HG02973 (cell line): ENCODE measurements around the gene CWF19L1.
"Not testable (repeated sequence)": the region's sequence is repeated elsewhere in the genome, so short reads cannot be mapped to it uniquely, and the experiment has no call there.

Source experiments
- ATAC-seq: cut with Tn5 transposase; IDR thresholded peaks from one replicate; pipeline ENCODE4 v1.9.1; 2021; ENCODE audit warnings: moderate library complexity; ENCODE audit not compliant: unreplicated experiment

The CWF19L1 gene

DNA sequence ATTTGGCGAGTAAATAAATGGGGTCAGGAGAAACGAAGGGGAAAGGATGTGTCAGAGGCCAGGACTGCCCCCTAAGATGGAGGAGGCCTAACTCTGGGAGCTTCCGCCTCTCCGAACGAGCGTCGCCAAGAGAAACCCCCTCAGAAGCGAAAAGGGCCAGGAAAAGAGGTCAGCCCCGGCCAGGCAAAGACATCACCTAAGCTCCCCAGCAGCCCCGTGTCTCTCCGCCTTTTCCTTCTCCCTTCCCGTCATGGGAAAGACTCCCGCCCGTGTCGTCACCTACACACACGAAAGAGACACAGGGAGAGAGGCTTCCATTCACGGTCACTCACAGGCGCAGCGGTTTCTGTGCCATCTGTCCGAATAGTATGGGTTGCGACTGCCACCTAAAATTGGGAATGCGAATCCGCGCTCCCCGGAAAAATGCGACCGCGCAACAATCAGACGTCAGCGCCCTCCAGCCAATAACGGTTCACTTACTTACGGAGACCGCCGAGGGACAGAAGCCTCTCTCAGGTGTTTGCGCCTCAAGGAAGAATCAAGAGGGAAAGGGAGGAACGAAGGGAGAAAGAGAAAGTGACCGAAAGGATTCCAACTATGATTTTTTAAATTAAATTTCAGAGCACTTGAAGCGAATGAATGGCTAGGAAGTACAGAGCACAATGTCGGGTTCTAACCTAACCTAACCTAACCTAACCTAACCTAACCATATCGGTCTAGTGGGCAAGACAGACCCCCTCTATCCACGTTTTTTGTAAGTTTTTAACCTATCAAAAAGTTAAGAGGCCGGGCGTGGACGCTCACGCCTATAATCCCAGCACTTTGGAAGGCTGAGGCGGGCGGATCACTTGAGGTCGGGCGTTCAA, at the start of gene CWF19L1:
Gene CWF19L1, minus strand, starts transcription at position 400 of the 866 bp plus-strand sequence. Its CDS starts 45 bp downstream, at position 355.
- ATAC-seq: peak; percentile 75

- no peak for ATAC-seq
Observed at GRCh38 chr10:100315615-100316014, 48.2 kb upstream of the CWF19L1 start.

DNA sequence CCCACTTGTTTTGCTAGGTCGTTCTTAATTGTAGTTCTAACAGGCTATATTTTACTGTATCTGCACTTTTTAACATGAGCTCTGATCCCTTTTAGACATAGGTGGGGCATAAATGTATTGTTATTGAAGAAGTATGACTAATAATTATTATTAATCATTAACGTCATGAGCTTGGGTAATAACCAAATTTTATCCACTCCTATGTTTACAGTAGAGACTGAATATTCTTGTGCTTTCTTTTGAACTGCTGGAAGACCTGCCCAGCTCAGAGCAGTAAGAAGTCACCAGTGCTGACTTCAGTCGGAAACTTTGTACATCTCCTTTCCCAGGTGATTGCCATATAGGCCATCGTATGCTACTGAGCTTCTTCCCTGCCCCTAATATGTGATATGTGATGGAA, 43.9 kb upstream of the CWF19L1 start:
- ATAC-seq: no peak

GRCh38 chr10:100307684-100308083, 40.2 kb upstream of the CWF19L1 start:
- no peak for ATAC-seq

- no peak for ATAC-seq
Observed at GRCh38 chr10:100306861-100307260, 39.4 kb upstream of the CWF19L1 start.

DNA sequence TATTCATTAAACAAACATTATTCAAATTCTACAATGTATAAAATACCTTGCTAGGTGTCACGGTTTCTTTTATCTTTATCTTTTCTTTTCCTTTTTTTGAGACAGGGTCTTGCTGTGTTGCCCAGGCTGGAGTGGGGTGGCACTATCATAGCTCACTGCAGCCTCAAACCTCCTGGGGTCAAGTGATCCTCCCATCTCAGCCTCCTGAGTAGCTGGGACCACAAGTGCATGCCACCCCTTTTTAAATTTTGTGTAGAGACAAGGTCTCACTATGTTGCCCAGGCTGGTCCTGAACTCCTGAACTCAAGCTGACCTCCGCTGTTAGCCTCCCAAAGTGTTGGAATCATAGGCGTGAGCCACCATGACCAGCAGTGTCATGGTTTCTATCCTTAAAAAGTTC, 37.0 kb upstream of the CWF19L1 start:
- no peak for ATAC-seq

DNA sequence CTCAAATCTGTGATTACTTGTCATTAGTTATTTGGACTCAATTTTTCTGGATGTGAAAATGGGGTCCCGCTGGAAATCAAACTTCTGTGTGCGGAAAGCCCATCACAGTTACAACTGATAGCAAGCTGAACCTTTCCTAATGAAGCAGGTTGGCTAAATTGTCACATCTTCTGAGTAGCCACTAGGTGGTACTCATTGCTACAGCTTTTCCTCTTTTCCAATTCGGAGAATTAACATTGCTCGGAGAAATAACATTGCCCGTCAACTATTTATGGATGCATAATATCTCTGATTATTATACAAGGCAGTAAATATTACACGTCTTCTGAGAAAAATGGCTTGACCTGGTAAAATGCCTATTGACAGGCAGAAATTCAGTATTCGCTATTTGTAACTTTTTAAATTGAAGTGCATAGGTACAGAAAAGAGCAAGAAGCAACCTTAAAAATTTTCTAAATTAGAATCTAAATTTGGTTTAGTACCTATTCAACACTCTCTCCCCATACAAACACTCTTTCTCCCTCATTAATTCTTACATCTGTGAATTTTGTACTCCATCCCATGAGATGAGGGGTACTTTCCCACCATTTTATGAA, 36.4 kb upstream of the CWF19L1 start:
- ATAC-seq: no peak

DNA sequence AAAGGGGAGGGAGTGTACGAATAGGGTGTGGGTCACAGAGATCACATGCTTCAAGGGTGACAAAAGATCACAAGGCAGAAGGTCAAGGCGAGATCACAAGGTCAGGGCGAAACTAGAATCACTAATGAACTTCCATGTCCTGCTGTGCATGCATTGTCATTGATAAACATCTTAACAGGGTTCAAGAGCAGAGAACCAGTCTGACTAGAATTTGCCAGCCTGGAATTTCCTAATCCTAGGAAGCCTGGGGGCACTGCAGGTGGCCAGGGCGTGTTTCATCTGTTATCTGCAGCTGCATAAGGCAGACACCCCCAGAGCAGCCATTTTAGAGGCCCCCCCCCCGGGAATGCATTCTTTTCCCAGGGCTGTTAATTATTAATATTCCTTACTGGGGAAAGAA, 33.7 kb upstream of the CWF19L1 start:
- not testable (repeated sequence) for ATAC-seq

GRCh38 chr10:100297242-100297641, 29.8 kb upstream of the CWF19L1 start:
- no peak for ATAC-seq

DNA sequence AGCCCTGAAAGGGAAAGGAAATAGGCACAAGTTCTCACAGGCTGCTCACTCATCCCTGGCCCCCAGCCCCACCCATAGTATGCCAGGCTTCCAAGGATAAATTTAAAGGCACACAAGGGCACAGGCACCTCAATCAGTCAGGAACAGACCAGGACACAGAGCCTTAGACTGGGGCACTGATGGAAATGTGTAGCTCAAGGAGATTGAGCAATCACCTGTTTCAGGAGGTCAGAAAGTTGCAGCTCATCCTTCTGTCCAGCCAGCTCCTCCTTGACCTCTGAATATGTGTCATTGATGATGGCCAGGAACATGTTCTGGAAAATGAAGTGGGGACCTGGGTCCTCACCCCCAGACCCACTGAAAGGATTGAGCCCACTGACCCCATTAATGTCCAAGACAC, 25.6 kb upstream of the CWF19L1 start:
- ATAC-seq: no peak

GRCh38 chr10:100292300-100292699, 24.9 kb upstream of the CWF19L1 start:
- ATAC-seq: not testable (repeated sequence)

- no peak for ATAC-seq
Observed at GRCh38 chr10:100291356-100291755, 23.9 kb upstream of the CWF19L1 start.

GRCh38 chr10:100289641-100290040, 22.2 kb upstream of the CWF19L1 start:
- ATAC-seq: no peak

DNA sequence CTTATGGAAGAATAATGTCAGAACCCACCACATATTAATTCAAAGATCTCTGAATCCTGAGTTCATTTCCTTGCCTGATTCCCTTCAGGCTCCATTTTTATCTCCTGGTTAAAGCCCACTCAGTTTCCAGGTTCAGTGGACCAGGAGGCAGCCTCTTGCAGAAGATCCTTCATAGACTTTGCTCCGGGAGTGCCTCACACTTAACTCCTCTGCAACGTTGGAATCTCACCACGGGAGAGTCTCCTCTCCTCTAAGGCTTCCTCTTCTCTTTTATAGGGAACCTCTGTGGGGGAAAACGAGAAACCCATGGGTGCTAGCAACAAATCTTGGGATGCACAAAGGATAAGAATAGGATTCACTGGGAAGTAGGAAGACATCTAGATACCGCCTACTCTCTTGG, 20.8 kb upstream of the CWF19L1 start:
- no peak for ATAC-seq

DNA sequence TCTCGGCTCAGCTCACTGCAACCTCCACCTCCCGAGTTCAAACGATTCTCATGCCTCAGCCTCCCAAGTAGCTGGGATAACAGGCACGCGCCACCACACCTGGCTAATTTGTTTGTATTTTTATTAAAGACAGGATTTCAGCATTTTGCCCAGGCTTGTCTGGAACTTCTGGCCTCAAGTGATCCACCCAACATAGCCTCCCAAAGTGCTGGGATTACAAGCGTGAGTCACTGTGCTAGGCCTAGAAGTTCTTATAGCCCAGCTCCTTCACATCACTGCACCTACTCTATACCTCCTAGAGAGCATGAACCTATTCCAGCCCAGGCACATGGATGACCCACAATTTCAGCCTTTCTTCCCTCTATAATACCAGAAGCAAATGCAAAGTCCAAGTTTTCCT, 20.3 kb upstream of the CWF19L1 start:
- no peak for ATAC-seq

- peak; percentile 75 for ATAC-seq
Observed at GRCh38 chr10:100286051-100287033, 18.9 kb upstream of the CWF19L1 start, which contains the start of gene BLOC1S2. Gene BLOC1S2, minus strand, starts transcription at chr10:100286680. Its CDS starts 21 bp downstream, at chr10:100286659.

GRCh38 chr10:100285326-100285725, 17.9 kb upstream of the CWF19L1 start:
- not testable (repeated sequence) for ATAC-seq

DNA sequence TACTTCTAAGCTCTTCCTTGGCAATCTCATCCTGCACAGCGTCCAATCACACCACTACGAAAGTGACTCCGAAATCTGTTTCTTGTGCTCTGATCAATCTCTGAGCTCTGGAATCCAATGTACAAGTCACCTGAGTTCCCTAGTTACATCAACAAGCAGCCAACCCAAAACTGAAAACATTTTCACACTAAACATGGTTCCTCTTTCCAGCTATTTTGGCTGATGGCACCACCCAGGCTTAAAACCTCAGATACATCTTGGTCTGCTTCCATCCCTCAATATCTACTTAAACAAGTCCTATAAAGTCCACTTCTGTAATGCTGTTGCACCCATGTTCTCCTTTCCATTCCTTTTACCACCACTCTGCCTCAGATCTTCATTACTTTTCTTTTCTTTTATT, 15.5 kb upstream of the CWF19L1 start:
- ATAC-seq: no peak

DNA sequence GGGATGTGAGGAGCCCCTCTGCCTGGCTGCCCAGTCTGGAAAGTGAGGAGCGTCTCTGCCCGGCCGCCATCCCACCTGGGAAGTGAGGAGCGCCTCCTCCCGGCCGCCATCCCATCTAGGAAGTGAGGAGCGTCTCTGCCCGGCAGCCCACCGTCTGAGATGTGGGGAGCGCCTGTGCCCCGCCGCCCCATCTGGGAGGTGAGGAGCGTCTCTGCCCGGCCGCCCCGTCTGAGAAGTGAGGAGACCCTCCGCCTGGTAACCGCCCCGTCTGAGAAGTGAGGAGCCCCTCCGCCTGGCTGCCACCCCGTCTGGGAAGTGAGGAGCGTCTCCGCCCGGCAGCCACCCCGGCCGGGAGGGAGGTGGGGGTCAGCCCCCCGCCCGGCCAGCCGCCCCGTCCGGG, 9.5 kb upstream of the CWF19L1 start:
- not testable (repeated sequence) for ATAC-seq

DNA sequence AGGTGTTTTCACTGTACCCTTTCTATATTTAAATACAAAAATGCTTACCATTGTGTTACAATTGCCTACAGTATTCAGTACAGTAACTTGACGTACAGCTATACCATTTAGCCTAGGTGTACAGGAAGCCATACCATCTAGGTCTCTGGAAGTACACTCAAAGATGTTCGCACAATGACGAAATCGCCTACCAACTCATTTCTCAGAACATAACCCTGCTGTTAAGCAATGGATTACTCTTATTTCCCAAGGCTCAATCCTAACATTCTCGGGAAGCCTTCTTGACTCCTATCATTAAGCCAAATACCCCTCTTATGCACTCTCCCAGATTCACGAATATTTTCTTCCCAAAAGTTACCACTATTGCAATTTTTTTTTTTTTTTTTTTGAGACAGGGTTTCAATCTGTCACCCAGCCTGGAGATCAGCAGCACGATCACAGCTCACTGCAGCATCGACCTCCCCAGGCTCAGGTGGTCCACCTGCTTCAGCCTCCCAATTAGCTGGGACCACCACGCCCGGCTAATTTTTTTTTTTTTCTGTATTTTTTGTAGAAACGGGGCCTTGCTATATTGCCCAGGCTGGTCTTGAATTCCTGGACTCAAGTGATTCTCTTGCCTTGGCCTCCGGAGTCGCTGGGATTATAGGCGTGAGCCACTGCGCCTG, 1.5 kb downstream of the CWF19L1 start:
- ATAC-seq: no peak

- ATAC-seq: no peak
Observed at GRCh38 chr10:100254191-100254590, 13.2 kb downstream of the CWF19L1 start.
